HepG2 (cell line): Measurements from ENCODE around the gene NOS1.

Experiments used
- HNRNPUL1 ChIP-seq: fragments of 200-400 bp; formaldehyde crosslinking; IDR thresholded peaks from 2 replicates; pipeline ENCODE4 v1.6.1; 2017; ENCODE audit warnings: low read depth, mild to moderate bottlenecking, low read length, moderate library complexity
- POLR2AphosphoS5 ChIP-seq: IDR thresholded peaks from 2 replicates; pipeline ENCODE4 v1.6.1; 2012; ENCODE audit warnings: low read depth, low read length
- SIN3A ChIP-seq: IDR thresholded peaks from 2 replicates; pipeline ENCODE4 v1.6.1; 2011; ENCODE audit warnings: low read depth, mild to moderate bottlenecking, control low read depth, low read length, borderline replicate concordance
- TF ChIP-seq, protein P1 (sequence below), 2 experiments: IDR thresholded peaks; 2 replicates each; pipeline ENCODE4 v1.6.1; 2011 to 2012; ENCODE audit warnings: low read length in 2 of 2, borderline replicate concordance in 1 of 2, low read depth in 1 of 2, mild to moderate bottlenecking in 1 of 2, moderate library complexity in 1 of 2

DNA sequence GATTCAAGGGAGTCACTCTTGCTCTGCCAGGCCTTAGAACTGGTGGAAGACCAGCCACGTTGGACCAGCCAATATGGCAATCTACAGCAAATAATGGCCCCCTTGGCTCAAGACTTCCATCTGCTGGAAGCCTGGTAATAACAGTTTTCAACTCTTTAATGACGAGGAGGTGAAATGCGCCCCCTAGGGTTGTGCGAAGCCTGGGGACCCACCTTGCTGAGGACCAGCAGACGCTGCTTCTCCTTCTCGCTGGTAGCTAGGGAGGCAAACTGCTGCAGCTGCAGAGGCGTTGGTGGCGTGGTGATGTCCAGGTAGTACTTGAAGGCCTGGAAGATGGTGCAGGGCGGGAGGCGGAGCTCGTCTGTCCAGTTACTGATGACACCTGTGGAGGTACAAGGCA is 129.7 kb downstream of the NOS1 start:
- TF ChIP-seq, protein P1, sequence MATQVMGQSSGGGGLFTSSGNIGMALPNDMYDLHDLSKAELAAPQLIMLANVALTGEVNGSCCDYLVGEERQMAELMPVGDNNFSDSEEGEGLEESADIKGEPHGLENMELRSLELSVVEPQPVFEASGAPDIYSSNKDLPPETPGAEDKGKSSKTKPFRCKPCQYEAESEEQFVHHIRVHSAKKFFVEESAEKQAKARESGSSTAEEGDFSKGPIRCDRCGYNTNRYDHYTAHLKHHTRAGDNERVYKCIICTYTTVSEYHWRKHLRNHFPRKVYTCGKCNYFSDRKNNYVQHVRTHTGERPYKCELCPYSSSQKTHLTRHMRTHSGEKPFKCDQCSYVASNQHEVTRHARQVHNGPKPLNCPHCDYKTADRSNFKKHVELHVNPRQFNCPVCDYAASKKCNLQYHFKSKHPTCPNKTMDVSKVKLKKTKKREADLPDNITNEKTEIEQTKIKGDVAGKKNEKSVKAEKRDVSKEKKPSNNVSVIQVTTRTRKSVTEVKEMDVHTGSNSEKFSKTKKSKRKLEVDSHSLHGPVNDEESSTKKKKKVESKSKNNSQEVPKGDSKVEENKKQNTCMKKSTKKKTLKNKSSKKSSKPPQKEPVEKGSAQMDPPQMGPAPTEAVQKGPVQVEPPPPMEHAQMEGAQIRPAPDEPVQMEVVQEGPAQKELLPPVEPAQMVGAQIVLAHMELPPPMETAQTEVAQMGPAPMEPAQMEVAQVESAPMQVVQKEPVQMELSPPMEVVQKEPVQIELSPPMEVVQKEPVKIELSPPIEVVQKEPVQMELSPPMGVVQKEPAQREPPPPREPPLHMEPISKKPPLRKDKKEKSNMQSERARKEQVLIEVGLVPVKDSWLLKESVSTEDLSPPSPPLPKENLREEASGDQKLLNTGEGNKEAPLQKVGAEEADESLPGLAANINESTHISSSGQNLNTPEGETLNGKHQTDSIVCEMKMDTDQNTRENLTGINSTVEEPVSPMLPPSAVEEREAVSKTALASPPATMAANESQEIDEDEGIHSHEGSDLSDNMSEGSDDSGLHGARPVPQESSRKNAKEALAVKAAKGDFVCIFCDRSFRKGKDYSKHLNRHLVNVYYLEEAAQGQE (IDR thresholded peaks at IDR 0.05; ENCODE audit: borderline replicate concordance in 1 of 2, low read depth in 1 of 2, low read length in 2 of 2): no peak
- no peak for TF ChIP-seq SIN3A
- no peak for TF ChIP-seq HNRNPUL1
- no peak for TF ChIP-seq POLR2AphosphoS5
